Mammary epithelial cell (primary cell): ENCODE data around the gene ATP13A2.

ENCODE experiments used
- CTCF ChIP-seq, 2 donors: IDR thresholded peaks in 1 of 2; conservative IDR thresholded peaks in 1 of 2; 2 replicates each; pipeline ENCODE4 v1.5.1; 2011 to 2012; ENCODE audit warnings: inconsistent platforms in 2 of 2, low read length in 2 of 2, mild to moderate bottlenecking in 2 of 2, control low read depth in 1 of 2, low read depth in 1 of 2; ENCODE audit not compliant: insufficient read depth in 1 of 2; ENCODE audit errors: extremely low read depth in 1 of 2
- EZH2 ChIP-seq: IDR thresholded peaks from 2 replicates; pipeline ENCODE4 v1.6.1; 2012; ENCODE audit warnings: low read length, inconsistent platforms, borderline replicate concordance

- TF ChIP-seq EZH2 = no peak
- no peak for TF ChIP-seq CTCF (conservative IDR thresholded peaks at IDR 0.05 in 1 of 2, IDR thresholded peaks at IDR 0.05 in 1 of 2; ENCODE audit: extremely low read depth in 1 of 2, insufficient read depth in 1 of 2, low read depth in 1 of 2, low read length in 2 of 2)
These were observed 44.1 kb upstream of the ATP13A2 start for GRCh38 chr1:17055801-17056200.
